Adrenal gland (tissue), 12 donors: Measurements from ENCODE around the gene SGMS1. TPM values are rescaled to one million over a fixed set of nuclear protein-coding genes. Genes with fewer than 3 reads are reported as not detected.
"Not testable (repeated sequence)": the region's sequence is repeated elsewhere in the genome, so short reads cannot be mapped to it uniquely, and the experiment has no call there.

Source experiments
- DNase-seq, 7 donors: peaks; one replicate each; pipeline ENCODE4 v3.0.0-alpha.2; 2019 to 2020
- H3K27ac ChIP-seq, 5 donors: fragments of 200-600 bp; sonication (generic) in 4 of 5; 1 replicate in 3 of 5; 2 replicates in 2 of 5; pipeline versions ENCODE4 v1.5.1 to v1.8.0; 2016 to 2020; ENCODE audit warnings: mild to moderate bottlenecking in 1 of 5
- H3K27me3 ChIP-seq: fragments of 200-600 bp; 2 replicates; pipeline ENCODE4 v1.8.0; 2021
- H3K36me3 ChIP-seq, 2 donors: fragments of 200-600 bp; replicated peaks in 1 of 2; 1 replicate in 1 of 2; 2 replicates in 1 of 2; pipeline versions ENCODE4 v1.5.1 to v1.8.0; 2018 to 2022
- H3K4me1 ChIP-seq, 2 donors: fragments of 200-600 bp; replicated peaks in 1 of 2; 1 replicate in 1 of 2; 2 replicates in 1 of 2; pipeline versions ENCODE4 v1.5.1 to v1.8.0; 2018 to 2021
- H3K4me3 ChIP-seq, 4 donors: fragments of 200-600 bp; sonication (generic) in 3 of 4; one replicate each; pipeline ENCODE4 v1.5.1; 2016 to 2018
- H3K9me3 ChIP-seq, 3 donors: fragments of 200-600 bp; sonication (generic) in 1 of 3; replicated peaks in 1 of 3; 1 replicate in 2 of 3; 2 replicates in 1 of 3; pipeline versions ENCODE4 v1.5.1 to v1.8.0; 2016 to 2021
- CTCF ChIP-seq, 6 experiments: fragments of 450-650 bp in 4 of 6; fragments of 200-600 bp in 2 of 6; sonication (generic) in 1 of 6; IDR thresholded peaks; 1 replicate in 5 of 6; 2 replicates in 1 of 6; pipeline versions ENCODE4 v1.5.1 to v1.8.0; 2016 to 2021; ENCODE audit warnings: antibody characterized with exemption in 6 of 6, mild to moderate bottlenecking in 2 of 6, moderate library complexity in 1 of 6
- POLR2A ChIP-seq, 2 donors: fragments of 450-650 bp; IDR thresholded peaks; one replicate each; pipeline ENCODE4 v1.6.1; 2017; ENCODE audit warnings: antibody characterized with exemption in 2 of 2, mild to moderate bottlenecking in 2 of 2, moderate library complexity in 1 of 2
- WGBS, 4 donors: extraction: QIAGEN DNeasy Blood & Tissue Kit in 2 of 4; methylation state at CpG; one replicate each; pipeline versions ENCODE4 v1.1.5 to v1.1.7; 2013 to 2017; 5-methylcytosine and 5-hydroxymethylcytosine counted together
- intact Hi-C, 2 donors: fragments of 100-400 bp; cut with DNase I; formaldehyde crosslinking; loops; one replicate each; pipeline versions ENCODE4 v1.14.1 to v1.15.0; 2022 to 2023
- polyA plus RNA-seq, 3 donors: library from polyadenylated mRNA; stranded (reverse); fragments of 200-250 nt in 2 of 3; fragments of 350-450 nt in 1 of 3; fragmentation: Illumina TruSeq in 1 of 3; extraction: RNeasy Lipid Tissue Mini Kit (QIAGEN cat#74804) in 1 of 3; gene quantifications; one replicate each; pipeline ENCODE4 v1.2.3, GENCODE V29; 2013 to 2014
- total RNA-seq, 9 donors: library from RNA; depleted of rRNA in 4 of 9; stranded (reverse); fragments of >200 nt in 4 of 9; fragments of 120-200 nt in 1 of 9; fragmentation: NEBNext Ultra II Directional in 1 of 9; extraction: Animal tissue kit (Norgen Biotek cat#: 25700) in 1 of 9; gene quantifications; one replicate each; pipeline versions ENCODE4 v1.1.0 to v1.2.4, GENCODE V29; 2013 to 2023
- donor health status: healthy with polysubstance abuse.
- donor health status: Bipolar disorder and iron deficiency.
- donor health status: DM: yes; HTN: yes; CAD: no.
- donor health status: DM: no; HTN: no; CAD: no.
- donor health status: DM: no; HTN: no; CAD: no.
- donor health status: DM: yes; HTN: yes; CAD: no.

The SGMS1 gene
- total and polyA plus RNA-seq, 12 donors, result 9.1 to 152 (median 62.2) TPM

GRCh38 chr10:50552771-50553535, 70.8 kb downstream of the SGMS1 start:
- Histone ChIP-seq H3K27ac (peak overlapping the region in 1 of 5 donors; percentile 25), H3K36me3 (no peaks in the 10 kb centered on the region), H3K9me3 (no peaks in the 10 kb centered on the region), H3K4me1 (peaks cover 11 to 58% of the 10 kb centered on the region in 2 donors), H3K4me3 (no peak overlapping the region), H3K27me3 (no peaks in the 10 kb centered on the region)
- intact Hi-C loops, result no loop called here
- 73 to 94% (median 83%) methylated on average over 4 of the region's 4 CpGs for WGBS, 4 donors
- DNase-seq, result no peak
- TF ChIP-seq CTCF (IDR thresholded peaks at IDR 0.05) (peak in 2 of 6 experiments; percentile 10 to 16), POLR2A (IDR thresholded peaks at IDR 0.05) (no peak)

- peaks cover 11 to 51% of the 10 kb centered on the region in 2 donors for H3K4me1 ChIP-seq
- peak overlapping the region in 1 of 5 donors; percentile 25 for H3K27ac ChIP-seq
- H3K9me3 ChIP-seq, result no peaks in the 10 kb centered on the region
- H3K4me3 ChIP-seq, result no peak overlapping the region
- intact Hi-C loops, result no loop called here
- no peaks in the 10 kb centered on the region for H3K27me3 ChIP-seq
- no peak for TF ChIP-seq POLR2A (IDR thresholded peaks at IDR 0.05)
- no peak for TF ChIP-seq CTCF (IDR thresholded peaks at IDR 0.05)
- no peaks in the 10 kb centered on the region for H3K36me3 ChIP-seq
- WGBS, 4 donors, result 82 to 98% (median 88%) methylated on average over 4 of the region's 4 CpGs
- no peak for DNase-seq
Observed at GRCh38 chr10:50552308-50552707, 71.4 kb downstream of the SGMS1 start.

GRCh38 chr10:50551894-50552293, 71.9 kb downstream of the SGMS1 start:
- TF ChIP-seq POLR2A (IDR thresholded peaks at IDR 0.05), result no peak
- no peak for TF ChIP-seq CTCF (IDR thresholded peaks at IDR 0.05)
- Histone ChIP-seq H3K36me3 (no peaks in the 10 kb centered on the region), H3K4me3 (no peak overlapping the region), H3K9me3 (no peaks in the 10 kb centered on the region), H3K27ac (no peak overlapping the region), H3K4me1 (peaks cover 11 to 47% of the 10 kb centered on the region in 2 donors), H3K27me3 (no peaks in the 10 kb centered on the region)
- 96 to 98% (median 96%) methylated on average over 2 of the region's 2 CpGs for WGBS, 4 donors
- intact Hi-C loops, result no loop called here
- DNase-seq, result no peak

GRCh38 chr10:50550291-50550839, 73.4 kb downstream of the SGMS1 start:
- TF ChIP-seq CTCF (IDR thresholded peaks at IDR 0.05) (no peak), POLR2A (IDR thresholded peaks at IDR 0.05) (no peak)
- Histone ChIP-seq H3K36me3 (no peaks in the 10 kb centered on the region), H3K4me3 (no peak overlapping the region), H3K27ac (peak overlapping the region in 3 of 5 donors; percentile 46 to 64 (median 49)), H3K4me1 (peaks cover 0 to 35% of the 10 kb centered on the region in 2 donors), H3K9me3 (no peaks in the 10 kb centered on the region), H3K27me3 (no peaks in the 10 kb centered on the region)
- intact Hi-C loops, result no loop called here
- peak; percentile 41 to 84 (median 78) for DNase-seq
- WGBS, 4 donors, result 41 to 48% (median 43%) methylated on average over 4 of the region's 4 CpGs

GRCh38 chr10:50549186-50549585, 74.6 kb downstream of the SGMS1 start:
- DNase-seq, intact Hi-C loops: not testable (repeated sequence)

GRCh38 chr10:50548481-50548880, 75.3 kb downstream of the SGMS1 start:
- H3K36me3 ChIP-seq, H3K4me3 ChIP-seq, DNase-seq, H3K27ac ChIP-seq, H3K27me3 ChIP-seq, intact Hi-C loops, H3K9me3 ChIP-seq: not testable (repeated sequence)
- peaks cover 0 to 21% of the 10 kb centered on the region in 2 donors for H3K4me1 ChIP-seq
- WGBS, 4 donors, result 91 to 95% (median 94%) methylated on average over 1 of the region's 1 CpG

More at GRCh38 chr10:50549186-50549585, 74.6 kb downstream of the SGMS1 start:
- 96 to 100% (median 98%) methylated on average over 3 of the region's 3 CpGs for WGBS, 4 donors
- not testable (repeated sequence) for H3K9me3 ChIP-seq, H3K27me3 ChIP-seq, H3K4me3 ChIP-seq, H3K36me3 ChIP-seq, H3K27ac ChIP-seq
- peaks cover 0 to 24% of the 10 kb centered on the region in 2 donors for H3K4me1 ChIP-seq

- DNase-seq, intact Hi-C loops, H3K36me3 ChIP-seq, H3K9me3 ChIP-seq, H3K27ac ChIP-seq, H3K4me3 ChIP-seq, H3K27me3 ChIP-seq: not testable (repeated sequence)
- H3K4me1 ChIP-seq, result peaks cover 0 to 27% of the 10 kb centered on the region in 2 donors
- WGBS, 4 donors, result 94 to 100% (median 100%) methylated on average over 1 of the region's 1 CpG
Observed at GRCh38 chr10:50546287-50546686, 77.5 kb downstream of the SGMS1 start.
